GM12878 (cell line): ENCODE results near the gene CD209. TPM values are rescaled to one million over a fixed set of nuclear protein-coding genes. Genes with fewer than 3 reads are reported as not detected.

Experiments used
- ASH2L ChIP-seq: fragments of 300-600, 200-600 bp; sonication (generic); IDR thresholded peaks from 2 replicates; pipeline ENCODE4 v1.6.1; 2017; ENCODE audit warnings: low read depth, mild to moderate bottlenecking, borderline replicate concordance
- CBX3 ChIP-seq: fragments of 200-600 bp; sonication (generic); IDR thresholded peaks from 2 replicates; pipeline ENCODE4 v1.6.1; 2016; ENCODE audit warnings: low read depth, borderline replicate concordance
- ETV6 ChIP-seq, 2 experiments: fragments of 450-650 bp in 1 of 2; IDR thresholded peaks in 1 of 2; conservative IDR thresholded peaks in 1 of 2; 2 replicates each; pipeline ENCODE4 v1.6.1; 2014; ENCODE audit warnings: antibody characterized with exemption in 1 of 2, borderline replicate concordance in 1 of 2, low read depth in 1 of 2, mild to moderate bottlenecking in 1 of 2, moderate library complexity in 1 of 2
- JUNB ChIP-seq: IDR thresholded peaks from 2 replicates; pipeline ENCODE4 v1.6.1; 2016; ENCODE audit warnings: antibody characterized with exemption, mild to moderate bottlenecking
- JUND ChIP-seq: IDR thresholded peaks from 2 replicates; pipeline ENCODE4 v1.6.1; 2012; ENCODE audit warnings: low read depth, mild to moderate bottlenecking, low read length, improper control_type of control experiment, moderate library complexity
- KDM1A ChIP-seq: fragments of 200-600 bp; sonication (generic); IDR thresholded peaks from 2 replicates; pipeline ENCODE4 v1.6.1; 2016; ENCODE audit warnings: borderline replicate concordance
- MTA2 ChIP-seq: fragments of 450-650 bp; IDR thresholded peaks from 2 replicates; pipeline ENCODE4 v1.6.1; 2016; ENCODE audit warnings: low read depth, mild to moderate bottlenecking, moderate library complexity
- NBN ChIP-seq: fragments of 450-650 bp; IDR thresholded peaks from 2 replicates; pipeline ENCODE4 v1.6.1; 2016
- RCOR1 ChIP-seq: conservative IDR thresholded peaks from 2 replicates; pipeline ENCODE4 v1.6.1; 2012; ENCODE audit warnings: low read depth, low read length, improper control_type of control experiment
- polyA plus RNA-seq, 11 experiments: library from polyadenylated mRNA; depleted of rRNA in 4 of 11; unstranded in 6 of 11; stranded (reverse) in 5 of 11; fragments of >200 nt; fragmentation: Nextera tagmentation in 4 of 11; fragmentation: Illumina TruSeq in 1 of 11; extraction: Ambion mirVana in 4 of 11; extraction: Trizol in 1 of 11; gene quantifications; 1 replicate in 1 of 11; 2 replicates in 10 of 11; pipeline versions ENCODE4 v1.2.1 to v1.2.3, GENCODE V29; 2011 to 2016; ENCODE audit warnings: inconsistent platforms in 2 of 11, missing spikeins in 2 of 11, low read depth in 1 of 11
- total RNA-seq, 4 experiments: library from RNA; depleted of rRNA in 3 of 4; stranded (reverse); fragments of >200 nt in 3 of 4; fragmentation: Illumina TruSeq in 1 of 4; extraction: Trizol in 1 of 4; gene quantifications; 2 replicates each; pipeline versions ENCODE4 v1.2.1 to v1.2.3, GENCODE V29; 2013 to 2021
- TF ChIP-seq, protein P1 (sequence below): fragments of 450-650 bp; IDR thresholded peaks from 2 replicates; pipeline ENCODE4 v1.6.1; 2018; ENCODE audit warnings: borderline replicate concordance, mild to moderate bottlenecking; ENCODE audit not compliant: partially characterized antibody
- TF ChIP-seq, protein P2 (sequence below): fragments of 450-650 bp; IDR thresholded peaks from 2 replicates; pipeline ENCODE4 v1.6.1; 2017; ENCODE audit warnings: mild to moderate bottlenecking, moderate library complexity
- TF ChIP-seq, protein P3 (sequence below): fragments of 450-650 bp; IDR thresholded peaks from 2 replicates; pipeline ENCODE4 v1.6.1; 2017; ENCODE audit warnings: mild to moderate bottlenecking
- TF ChIP-seq, protein P4 (sequence below): fragments of 450-650 bp; formaldehyde crosslinking; IDR thresholded peaks from 2 replicates; pipeline ENCODE4 v1.5.0; 2022; ENCODE audit warnings: mild to moderate bottlenecking, missing genetic modification characterization
- TF ChIP-seq, protein P5 (sequence below): IDR thresholded peaks from 2 replicates; pipeline ENCODE4 v1.6.1; 2011; ENCODE audit warnings: borderline replicate concordance, low read depth, mild to moderate bottlenecking, moderate library complexity, low read length; ENCODE audit not compliant: insufficient read depth, poor library complexity, severe bottlenecking

CD209 gene
- total and polyA plus RNA-seq, 10 of the 15 experiments (the other 5 are each of a cell fraction or from before 2014, with no cell fraction given): 0.04 to 0.21 (median 0.10) TPM; not detected in 3

DNA sequence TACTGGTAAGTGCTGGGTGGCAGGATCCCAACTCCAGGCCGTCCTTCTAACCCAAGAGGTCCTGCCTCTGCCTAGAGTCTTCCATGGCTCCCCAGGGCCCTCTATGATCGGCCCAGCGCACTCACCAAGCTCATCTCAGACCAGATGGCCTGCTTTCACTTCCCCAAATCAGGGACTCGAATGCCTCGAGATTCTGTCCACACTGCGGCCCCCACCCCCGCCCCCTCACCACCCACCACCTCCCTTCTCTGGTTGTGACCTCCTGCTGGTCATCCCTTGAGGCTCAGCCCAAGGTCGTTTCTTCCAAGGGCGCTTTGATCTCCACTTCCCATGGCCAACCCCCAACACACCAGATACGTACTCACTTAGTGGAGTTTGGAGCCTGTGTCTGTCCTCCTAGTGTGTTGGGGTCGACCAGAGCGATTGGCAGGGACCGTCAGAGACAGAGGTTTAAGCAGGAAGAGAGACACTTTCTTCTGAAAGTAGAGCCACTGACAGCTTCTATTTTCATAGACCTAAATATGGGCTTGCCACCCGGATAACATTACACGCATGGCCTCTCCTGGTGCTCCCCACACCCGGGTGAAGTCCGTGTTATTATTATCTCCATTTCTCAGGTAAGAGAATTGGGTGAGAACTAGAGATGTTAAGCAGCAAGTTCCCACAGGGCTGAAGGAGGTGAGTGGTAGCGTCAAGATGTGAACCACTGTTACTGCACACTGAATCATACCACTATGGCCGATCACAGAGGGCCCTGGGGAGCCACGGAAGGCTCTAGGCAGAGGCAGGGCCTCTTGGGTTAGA is 45.5 kb downstream of the CD209 start, which contains the start of gene FCER2 (continued):
- TF ChIP-seq, protein P1, sequence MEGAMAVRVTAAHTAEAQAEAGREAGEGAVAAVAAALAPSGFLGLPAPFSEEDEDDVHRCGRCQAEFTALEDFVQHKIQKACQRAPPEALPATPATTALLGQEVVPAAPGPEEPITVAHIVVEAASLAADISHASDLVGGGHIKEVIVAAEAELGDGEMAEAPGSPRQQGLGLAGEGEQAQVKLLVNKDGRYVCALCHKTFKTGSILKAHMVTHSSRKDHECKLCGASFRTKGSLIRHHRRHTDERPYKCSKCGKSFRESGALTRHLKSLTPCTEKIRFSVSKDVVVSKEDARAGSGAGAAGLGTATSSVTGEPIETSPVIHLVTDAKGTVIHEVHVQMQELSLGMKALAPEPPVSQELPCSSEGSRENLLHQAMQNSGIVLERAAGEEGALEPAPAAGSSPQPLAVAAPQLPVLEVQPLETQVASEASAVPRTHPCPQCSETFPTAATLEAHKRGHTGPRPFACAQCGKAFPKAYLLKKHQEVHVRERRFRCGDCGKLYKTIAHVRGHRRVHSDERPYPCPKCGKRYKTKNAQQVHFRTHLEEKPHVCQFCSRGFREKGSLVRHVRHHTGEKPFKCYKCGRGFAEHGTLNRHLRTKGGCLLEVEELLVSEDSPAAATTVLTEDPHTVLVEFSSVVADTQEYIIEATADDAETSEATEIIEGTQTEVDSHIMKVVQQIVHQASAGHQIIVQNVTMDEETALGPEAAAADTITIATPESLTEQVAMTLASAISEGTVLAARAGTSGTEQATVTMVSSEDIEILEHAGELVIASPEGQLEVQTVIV: no peak
- peak; percentile 65 for TF ChIP-seq MTA2
- TF ChIP-seq, protein P2, sequence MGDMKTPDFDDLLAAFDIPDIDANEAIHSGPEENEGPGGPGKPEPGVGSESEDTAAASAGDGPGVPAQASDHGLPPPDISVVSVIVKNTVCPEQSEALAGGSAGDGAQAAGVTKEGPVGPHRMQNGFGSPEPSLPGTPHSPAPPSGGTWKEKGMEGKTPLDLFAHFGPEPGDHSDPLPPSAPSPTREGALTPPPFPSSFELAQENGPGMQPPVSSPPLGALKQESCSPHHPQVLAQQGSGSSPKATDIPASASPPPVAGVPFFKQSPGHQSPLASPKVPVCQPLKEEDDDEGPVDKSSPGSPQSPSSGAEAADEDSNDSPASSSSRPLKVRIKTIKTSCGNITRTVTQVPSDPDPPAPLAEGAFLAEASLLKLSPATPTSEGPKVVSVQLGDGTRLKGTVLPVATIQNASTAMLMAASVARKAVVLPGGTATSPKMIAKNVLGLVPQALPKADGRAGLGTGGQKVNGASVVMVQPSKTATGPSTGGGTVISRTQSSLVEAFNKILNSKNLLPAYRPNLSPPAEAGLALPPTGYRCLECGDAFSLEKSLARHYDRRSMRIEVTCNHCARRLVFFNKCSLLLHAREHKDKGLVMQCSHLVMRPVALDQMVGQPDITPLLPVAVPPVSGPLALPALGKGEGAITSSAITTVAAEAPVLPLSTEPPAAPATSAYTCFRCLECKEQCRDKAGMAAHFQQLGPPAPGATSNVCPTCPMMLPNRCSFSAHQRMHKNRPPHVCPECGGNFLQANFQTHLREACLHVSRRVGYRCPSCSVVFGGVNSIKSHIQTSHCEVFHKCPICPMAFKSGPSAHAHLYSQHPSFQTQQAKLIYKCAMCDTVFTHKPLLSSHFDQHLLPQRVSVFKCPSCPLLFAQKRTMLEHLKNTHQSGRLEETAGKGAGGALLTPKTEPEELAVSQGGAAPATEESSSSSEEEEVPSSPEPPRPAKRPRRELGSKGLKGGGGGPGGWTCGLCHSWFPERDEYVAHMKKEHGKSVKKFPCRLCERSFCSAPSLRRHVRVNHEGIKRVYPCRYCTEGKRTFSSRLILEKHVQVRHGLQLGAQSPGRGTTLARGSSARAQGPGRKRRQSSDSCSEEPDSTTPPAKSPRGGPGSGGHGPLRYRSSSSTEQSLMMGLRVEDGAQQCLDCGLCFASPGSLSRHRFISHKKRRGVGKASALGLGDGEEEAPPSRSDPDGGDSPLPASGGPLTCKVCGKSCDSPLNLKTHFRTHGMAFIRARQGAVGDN: peak; percentile 79
- peak; percentile 33 for TF ChIP-seq JUNB
- TF ChIP-seq ETV6 (conservative IDR thresholded peaks at IDR 0.05 in 1 of 2, IDR thresholded peaks at IDR 0.05 in 1 of 2; ENCODE audit: borderline replicate concordance in 1 of 2, low read depth in 1 of 2): peak in 1 of 2 experiments; percentile 57; a peak in 1 of 4 replicates
- peak; percentile 85; the same call in 1 of the 2 replicates for TF ChIP-seq KDM1A
- TF ChIP-seq, protein P3, sequence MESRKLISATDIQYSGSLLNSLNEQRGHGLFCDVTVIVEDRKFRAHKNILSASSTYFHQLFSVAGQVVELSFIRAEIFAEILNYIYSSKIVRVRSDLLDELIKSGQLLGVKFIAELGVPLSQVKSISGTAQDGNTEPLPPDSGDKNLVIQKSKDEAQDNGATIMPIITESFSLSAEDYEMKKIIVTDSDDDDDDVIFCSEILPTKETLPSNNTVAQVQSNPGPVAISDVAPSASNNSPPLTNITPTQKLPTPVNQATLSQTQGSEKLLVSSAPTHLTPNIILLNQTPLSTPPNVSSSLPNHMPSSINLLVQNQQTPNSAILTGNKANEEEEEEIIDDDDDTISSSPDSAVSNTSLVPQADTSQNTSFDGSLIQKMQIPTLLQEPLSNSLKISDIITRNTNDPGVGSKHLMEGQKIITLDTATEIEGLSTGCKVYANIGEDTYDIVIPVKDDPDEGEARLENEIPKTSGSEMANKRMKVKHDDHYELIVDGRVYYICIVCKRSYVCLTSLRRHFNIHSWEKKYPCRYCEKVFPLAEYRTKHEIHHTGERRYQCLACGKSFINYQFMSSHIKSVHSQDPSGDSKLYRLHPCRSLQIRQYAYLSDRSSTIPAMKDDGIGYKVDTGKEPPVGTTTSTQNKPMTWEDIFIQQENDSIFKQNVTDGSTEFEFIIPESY: no peak
- TF ChIP-seq, protein P4, sequence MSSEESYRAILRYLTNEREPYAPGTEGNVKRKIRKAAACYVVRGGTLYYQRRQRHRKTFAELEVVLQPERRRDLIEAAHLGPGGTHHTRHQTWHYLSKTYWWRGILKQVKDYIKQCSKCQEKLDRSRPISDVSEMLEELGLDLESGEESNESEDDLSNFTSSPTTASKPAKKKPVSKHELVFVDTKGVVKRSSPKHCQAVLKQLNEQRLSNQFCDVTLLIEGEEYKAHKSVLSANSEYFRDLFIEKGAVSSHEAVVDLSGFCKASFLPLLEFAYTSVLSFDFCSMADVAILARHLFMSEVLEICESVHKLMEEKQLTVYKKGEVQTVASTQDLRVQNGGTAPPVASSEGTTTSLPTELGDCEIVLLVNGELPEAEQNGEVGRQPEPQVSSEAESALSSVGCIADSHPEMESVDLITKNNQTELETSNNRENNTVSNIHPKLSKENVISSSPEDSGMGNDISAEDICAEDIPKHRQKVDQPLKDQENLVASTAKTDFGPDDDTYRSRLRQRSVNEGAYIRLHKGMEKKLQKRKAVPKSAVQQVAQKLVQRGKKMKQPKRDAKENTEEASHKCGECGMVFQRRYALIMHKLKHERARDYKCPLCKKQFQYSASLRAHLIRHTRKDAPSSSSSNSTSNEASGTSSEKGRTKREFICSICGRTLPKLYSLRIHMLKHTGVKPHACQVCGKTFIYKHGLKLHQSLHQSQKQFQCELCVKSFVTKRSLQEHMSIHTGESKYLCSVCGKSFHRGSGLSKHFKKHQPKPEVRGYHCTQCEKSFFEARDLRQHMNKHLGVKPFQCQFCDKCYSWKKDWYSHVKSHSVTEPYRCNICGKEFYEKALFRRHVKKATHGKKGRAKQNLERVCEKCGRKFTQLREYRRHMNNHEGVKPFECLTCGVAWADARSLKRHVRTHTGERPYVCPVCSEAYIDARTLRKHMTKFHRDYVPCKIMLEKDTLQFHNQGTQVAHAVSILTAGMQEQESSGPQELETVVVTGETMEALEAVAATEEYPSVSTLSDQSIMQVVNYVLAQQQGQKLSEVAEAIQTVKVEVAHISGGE (CRISPR knock-in tag): no peak
- no peak for TF ChIP-seq CBX3
- TF ChIP-seq NBN: no peak; the same call in none of the 2 replicates
- TF ChIP-seq, protein P5, sequence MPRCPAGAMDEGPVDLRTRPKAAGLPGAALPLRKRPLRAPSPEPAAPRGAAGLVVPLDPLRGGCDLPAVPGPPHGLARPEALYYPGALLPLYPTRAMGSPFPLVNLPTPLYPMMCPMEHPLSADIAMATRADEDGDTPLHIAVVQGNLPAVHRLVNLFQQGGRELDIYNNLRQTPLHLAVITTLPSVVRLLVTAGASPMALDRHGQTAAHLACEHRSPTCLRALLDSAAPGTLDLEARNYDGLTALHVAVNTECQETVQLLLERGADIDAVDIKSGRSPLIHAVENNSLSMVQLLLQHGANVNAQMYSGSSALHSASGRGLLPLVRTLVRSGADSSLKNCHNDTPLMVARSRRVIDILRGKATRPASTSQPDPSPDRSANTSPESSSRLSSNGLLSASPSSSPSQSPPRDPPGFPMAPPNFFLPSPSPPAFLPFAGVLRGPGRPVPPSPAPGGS: peak; percentile 98
- TF ChIP-seq RCOR1: peak; percentile 86; the same call in 1 of the 2 replicates
- TF ChIP-seq ASH2L: no peak
- no peak for TF ChIP-seq JUND
